CD4-positive, alpha-beta T cell treated with Interleukin-17A for 1 hour (primary cell): ENCODE data around the gene NANS.
"Not testable (repeated sequence)": the region's sequence is repeated elsewhere in the genome, so short reads cannot be mapped to it uniquely, and the experiment has no call there.

Experiments used
- DNase-seq: peaks from one replicate; pipeline ENCODE4 v3.0.0-alpha.2; 2020

Gene NANS

DNA sequence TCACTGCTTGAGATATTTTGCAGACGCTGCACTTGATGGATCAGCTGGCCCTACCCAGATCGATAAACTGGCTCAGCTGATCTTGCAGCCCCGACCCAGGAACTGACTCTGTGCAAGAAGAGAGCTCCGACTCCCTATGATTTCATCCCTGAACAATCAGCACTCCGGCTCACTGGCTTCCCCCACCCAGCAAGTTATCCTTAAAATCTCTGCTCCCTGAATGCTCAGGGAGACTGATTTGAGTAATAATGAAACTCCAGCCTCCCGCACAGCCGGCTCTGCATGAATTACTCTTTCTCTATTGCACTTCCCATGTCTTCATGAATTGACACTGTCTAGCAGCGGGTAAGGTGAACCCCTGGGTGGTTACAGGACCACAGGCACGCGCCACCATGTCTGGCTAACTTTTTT lies 16.9 kb upstream of the NANS start:
- DNase-seq: no peak

DNA sequence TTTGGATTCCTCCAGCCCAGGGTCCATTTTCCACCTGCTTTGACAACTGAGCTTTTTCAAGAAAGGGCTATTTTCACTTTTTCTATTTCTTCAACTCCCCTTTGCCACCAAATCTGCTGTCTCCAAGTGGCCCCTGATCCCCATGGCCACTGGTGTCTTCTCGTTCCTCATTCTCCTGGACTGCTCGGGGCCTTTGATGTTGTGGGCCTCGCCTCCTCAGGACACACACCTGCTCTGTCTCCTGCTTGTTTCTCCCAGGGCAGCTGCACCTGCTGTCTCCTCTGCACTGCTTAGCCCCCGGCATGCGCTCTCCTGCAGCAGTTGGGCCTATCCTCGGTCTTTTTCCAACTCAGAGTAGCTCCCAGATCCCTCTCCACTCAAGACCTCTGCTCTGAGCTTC lies 16.3 kb upstream of the NANS start:
- no peak for DNase-seq

DNA sequence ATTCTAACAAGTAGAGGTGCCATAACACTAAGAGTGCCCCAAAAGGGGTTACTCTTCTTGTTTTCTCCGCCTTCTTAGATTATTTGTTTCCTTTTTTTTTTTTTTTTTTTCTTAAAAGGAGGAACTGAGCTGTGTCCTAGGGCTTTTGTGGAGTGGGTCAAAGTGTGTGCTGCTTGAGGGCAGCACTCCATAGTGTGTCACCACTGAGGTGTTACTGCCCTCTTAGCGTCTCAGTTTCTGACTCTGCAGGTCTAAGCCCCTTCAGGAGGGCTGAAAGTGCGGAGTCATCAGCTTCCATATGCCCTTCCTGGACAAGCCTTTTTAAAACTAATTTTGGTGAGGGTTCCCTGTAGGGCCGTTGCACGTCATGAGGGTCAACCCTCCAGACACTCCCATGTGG lies 12.6 kb upstream of the NANS start:
- no peak for DNase-seq

DNA sequence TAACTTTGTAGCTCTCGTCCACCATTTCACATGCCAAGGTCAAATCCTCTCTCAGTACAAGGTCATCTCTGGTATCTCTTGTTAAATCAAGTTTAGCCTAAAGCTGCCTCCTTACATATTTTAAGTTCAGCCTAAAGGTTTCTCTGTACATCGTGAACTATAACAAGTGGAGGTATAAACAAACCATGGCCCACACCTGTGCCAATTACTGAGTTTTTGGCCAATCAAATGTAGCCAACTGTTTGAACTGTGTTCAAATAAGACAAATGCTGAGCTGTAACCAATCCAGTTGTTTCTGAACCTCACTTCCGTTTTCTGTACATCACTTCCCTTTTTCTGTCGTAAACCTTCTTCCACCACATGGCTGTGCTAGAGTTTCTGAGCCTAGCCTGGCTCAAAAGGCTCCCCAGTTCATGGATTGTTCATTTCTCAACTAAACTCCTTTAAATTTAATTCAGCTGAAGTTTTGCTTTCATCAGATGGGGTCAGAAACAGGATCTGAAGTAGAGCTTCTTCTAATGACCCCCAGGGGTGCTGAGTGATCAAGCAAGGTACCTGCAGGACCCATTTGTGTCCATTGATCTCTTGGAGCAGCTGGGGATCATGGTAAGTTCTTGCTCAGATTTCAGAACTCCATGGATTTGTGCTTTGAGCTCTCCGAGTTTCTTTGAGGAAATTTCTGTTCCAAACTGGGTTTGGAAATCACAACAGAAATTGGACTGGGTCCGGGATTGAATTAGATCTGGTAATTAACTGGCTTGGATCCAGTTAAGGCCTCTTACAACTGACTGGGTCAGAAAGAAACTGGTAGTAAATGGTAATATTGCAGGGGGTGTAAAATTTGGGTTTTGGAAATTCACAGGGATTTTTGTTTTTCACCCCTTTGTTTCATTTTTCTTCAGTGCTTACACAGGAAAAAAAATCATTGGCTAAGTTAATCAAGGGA lies 11.0 kb upstream of the NANS start:
- peak; percentile 86 for DNase-seq

DNA sequence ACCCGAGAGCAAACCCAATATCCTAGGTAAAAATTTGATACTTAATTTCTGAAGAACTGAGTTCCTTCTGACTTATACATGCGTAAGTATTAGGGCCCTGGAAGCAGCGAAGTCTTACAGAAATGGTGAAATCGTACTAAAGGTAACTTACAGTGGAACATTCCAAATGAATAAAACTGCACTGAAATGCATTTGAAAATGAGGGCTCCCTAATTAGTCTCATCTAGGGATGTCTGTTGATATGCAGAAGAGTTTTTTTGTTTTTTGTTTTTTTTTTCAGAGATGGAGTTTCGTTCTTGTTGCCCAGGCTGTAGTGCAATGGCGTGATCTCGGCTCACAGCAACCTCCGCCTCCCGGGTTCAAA lies 10.4 kb upstream of the NANS start:
- no peak for DNase-seq

DNA sequence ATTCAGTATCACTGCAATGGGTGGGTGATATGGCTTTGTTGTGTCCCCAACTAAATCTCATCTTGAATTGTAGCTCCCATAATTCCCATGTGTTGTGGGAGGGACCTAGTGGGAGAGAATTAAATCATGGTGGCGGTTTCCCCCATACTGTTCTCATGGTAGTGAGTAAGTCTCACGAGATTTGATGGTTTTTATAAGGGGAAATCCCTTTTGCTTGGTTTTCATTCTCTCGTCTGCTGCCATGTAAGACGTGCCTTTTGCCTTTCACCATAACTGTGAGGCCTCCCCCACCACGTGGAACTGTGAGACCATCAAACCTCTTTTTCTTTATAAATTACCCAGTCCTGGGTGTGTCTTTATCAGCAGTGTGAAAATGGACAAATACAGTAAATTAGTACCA lies 9.5 kb upstream of the NANS start:
- no peak for DNase-seq

DNA sequence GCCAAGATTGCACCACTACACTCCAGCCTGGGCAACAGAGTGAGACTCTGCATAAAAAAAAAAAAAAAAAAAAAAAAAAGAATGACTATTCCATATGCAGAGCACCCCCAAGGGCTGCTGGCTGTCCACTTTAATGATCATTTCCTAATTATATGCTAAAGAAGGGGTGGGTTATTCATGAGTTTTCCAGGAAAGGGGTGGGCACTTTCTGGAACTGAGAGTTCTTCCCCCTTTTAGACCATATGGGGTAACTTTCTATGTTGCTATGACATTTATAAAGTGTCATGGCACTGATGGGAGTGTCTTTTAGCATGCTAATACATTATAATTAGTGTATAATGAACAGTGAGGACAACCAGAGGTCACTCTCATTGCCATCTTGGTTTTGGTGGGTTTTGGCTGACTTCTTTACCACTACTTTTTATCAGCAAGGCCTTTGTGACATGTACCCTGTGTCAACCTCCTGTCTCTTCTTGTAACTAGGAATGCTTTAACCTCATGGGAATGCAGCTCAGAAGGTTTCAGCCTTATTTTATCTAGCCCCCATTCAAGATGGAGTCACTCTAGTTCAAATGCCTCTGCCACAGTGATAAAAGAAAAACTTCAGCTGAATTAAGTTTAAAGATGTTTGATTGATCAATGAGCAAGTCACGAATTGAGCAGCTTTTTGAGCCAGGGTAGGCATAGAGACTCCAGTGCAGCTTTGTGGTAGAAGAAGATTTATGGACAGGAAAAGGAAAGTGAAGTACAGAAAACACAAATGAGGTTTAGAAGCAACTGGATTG lies 7.1 kb upstream of the NANS start:
- DNase-seq: no peak

DNA sequence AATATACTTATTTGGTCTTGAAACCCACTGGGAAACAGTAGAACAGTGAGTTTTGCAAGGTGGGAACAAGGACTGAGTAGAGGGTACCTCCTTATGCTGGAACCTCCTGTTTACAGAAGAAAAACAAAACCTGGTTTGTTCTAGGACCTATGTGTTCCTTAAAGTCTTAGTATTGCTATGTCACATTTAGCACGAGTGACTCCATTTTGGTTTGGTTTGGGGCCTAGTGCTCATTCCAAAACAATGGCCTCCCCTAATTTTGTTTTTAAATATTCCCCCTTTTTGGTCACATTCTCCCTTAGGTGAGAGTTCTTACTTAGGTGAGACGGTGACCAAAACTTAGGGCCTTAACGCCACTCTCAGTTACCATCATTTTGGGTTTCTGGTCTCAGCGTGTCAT lies 6.2 kb upstream of the NANS start:
- DNase-seq: no peak

DNA sequence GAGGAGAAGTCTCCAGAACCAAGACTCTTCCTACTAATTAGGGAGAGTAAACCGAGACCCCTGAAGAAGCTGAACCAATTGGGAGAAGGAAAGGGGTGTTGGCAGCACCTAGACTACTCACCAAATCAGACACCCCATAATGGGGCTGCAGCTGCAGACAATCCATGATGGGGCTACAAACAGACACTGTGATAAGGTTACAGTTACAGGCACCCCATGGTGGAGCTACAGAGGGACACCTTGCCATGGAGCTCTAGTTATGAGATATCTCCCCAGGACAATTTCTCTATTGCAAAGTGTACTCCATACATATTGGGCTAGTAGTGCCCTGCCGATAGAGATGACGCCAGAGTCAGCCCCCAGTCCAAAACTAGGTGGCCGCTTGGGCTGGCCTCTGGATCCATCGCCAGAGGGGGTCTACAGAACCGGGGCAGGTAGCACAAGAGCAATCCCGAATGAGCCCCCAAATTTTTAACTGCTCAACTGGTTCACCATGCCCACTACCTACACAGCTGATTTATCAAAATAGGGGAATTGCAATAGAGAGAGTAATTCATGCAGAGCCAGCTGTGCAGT lies 2.1 kb upstream of the NANS start:
- no peak for DNase-seq

DNA sequence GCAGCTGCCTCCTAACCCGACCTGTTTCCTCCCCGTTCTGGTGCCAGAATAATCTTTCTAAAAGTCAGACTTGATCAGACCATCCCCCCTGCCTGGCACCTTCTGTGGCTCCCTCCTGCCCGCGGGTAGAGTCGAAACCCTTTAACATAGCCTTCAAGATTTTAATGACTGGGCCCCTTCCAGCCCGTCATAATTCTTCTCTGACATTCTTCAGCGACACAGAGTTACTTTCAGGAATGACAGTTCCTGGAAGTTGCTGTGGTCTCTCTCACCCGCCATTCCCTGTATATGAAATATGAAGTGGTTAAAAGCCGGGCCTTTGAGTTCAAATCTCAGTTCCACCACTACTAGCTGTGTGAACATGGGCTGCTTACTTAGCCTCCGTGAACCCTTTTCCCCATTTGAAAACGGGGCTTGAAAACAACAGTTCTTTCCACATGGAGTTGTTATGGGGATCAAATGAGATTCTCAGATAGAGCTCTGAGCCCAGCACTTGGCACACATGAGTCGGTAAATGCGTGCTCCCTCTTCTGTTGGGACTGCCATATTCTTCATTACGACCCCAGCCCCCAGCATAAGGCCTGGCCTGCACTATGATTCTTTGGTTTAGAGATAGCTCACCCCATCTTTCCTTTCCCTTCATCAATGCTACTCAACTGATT lies 737 bp downstream of the NANS start:
- DNase-seq: no peak

DNA sequence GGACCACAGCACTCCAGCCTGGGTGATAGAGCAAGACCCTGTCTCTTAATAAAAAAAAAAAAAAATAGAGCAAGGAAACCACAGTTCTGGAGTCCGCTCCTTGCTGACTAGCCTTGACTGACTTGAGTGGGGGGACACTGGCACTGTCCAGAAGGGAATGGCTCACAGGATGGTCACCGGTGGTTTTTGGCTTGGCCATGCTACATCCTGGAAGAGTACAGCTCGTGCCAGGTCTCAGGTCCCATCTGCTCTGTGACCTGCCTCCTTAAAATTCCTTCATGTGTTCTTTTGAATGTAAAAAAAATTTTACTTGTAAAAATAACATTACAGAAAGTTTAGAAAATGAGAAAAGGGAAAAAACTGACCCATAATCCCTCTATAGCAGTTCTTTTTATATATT lies 5.6 kb downstream of the NANS start:
- DNase-seq: no peak

DNA sequence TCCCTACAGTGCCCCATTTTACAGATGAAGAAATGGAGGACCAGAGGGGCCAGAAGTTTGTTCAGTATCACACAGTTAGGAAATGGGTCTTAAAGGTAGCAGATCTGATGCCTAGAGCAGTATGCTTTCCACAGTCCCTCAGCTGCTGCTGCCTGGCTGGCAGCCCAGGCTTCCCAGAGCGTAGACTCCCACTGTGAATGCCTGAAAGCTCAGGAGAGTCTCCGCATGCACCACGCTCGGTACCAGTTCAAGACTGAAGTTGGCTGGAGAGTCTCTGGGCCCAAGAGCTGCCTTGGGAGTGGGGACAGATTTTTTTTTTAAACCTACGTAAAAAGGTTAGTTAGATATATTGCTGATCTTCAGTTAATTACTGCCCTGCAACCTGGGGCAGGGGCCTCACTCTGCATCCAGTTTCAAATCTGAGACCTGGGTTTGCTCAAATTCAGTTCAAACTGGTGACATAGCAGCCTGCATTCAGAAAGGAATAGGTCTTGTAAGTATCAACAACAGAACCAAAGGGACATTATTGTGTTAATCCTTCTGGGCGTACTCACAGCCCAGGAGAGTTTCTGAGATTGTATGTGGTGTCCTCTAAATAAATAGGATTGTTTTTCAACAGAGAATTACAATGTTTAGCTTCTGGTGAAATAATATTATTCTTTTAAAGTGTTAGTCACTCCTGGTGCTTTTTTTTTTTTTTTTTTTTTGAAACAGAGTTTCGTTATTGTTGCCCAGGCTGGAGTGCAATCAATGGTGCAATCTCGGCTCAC lies 8.3 kb downstream of the NANS start:
- DNase-seq: no peak

DNA sequence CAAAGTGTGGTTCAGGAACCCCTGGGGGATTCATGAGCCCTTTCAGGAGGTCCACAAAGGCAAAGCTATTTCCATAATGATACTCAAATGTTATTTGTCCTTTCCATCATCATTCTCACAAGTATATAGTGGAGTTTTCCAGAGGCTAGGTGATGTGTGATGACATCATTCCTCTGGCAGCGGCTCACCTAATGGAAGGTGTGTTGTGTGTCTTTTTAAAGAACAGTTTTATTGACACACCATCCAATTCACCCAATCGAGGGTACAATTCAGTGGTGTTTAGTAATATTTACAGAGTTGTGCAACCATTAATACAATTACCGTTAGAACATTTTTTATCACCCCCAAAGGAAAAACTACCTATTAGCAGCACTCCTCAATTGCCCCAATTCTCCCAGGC lies 9.7 kb downstream of the NANS start:
- DNase-seq: no peak

DNA sequence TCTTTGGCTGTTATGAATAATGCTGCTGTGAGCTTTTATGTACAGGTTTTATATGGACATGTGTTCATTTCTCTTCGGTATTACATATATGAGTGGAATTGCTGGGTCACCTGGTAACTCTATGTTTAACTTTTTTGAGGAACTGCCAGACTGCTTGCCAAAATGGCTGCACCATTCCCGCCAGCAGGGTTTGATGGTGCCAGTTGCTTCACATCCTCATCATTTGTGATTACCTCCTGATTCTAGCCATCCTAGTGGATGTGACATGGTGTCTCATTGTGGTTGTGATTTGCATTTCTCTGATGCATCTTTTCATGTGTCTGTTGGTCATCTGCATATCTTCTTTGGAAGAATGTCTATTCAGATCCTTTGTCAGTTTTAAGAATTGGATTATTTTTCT lies 10.7 kb downstream of the NANS start:
- no peak for DNase-seq

DNA sequence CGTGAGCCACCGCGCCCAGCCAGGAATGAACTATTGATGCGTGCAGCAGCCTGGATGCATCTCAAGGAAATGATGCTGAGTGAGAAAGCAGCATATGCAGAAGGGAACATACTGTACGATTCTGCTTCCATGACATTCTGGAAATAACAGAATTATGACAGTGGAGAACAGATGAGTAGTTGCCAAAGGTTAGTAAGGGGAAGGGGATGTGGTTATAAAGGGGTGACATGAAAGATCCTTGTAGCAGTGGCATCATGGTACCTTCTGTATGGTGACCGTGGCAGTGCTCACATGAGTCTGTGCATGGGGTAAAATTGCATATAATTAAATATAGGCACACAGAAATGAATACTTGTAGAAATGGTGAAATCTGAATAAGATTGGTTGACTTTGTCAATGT lies 13.0 kb downstream of the NANS start:
- no peak for DNase-seq

DNA sequence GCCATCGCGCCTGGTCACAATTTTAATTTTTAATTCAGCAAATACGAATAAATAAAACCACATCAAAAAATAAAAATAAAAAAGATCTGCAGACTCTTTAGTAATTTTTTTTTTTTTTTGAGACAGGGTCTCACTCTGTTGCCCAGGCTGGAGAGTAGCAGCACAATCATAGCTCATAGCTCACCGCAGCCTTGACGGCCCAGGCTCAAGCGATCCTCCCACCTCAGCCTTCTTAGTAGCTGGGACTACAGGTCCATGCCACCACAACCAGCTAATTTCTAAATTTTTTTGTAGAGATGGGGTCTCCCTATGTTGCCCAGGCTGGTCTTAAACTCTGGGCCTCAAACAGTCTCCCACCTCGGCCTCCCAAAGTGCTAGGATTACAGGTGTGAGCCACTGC lies 14.2 kb downstream of the NANS start:
- no peak for DNase-seq

DNA sequence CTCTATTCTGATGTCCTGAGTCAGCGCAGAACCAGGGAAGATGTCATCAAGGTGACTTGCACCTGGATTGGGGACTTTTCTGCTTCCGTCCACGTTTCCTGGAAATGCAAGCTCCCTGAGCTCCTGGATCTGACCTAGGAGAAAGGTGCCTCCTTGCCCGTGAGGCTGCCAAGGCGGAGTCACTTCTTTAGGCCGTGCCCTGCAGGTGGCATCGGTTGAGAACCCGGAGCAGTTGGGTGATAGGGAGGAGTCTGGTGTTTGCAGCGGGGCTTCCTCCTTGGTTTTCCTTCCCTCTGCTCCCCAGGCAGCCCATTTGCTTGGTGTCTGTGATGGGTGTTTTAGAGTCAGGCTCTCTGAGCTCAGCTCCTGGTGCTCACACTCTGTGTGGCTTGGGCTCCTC lies 15.2 kb downstream of the NANS start:
- DNase-seq: no peak

DNA sequence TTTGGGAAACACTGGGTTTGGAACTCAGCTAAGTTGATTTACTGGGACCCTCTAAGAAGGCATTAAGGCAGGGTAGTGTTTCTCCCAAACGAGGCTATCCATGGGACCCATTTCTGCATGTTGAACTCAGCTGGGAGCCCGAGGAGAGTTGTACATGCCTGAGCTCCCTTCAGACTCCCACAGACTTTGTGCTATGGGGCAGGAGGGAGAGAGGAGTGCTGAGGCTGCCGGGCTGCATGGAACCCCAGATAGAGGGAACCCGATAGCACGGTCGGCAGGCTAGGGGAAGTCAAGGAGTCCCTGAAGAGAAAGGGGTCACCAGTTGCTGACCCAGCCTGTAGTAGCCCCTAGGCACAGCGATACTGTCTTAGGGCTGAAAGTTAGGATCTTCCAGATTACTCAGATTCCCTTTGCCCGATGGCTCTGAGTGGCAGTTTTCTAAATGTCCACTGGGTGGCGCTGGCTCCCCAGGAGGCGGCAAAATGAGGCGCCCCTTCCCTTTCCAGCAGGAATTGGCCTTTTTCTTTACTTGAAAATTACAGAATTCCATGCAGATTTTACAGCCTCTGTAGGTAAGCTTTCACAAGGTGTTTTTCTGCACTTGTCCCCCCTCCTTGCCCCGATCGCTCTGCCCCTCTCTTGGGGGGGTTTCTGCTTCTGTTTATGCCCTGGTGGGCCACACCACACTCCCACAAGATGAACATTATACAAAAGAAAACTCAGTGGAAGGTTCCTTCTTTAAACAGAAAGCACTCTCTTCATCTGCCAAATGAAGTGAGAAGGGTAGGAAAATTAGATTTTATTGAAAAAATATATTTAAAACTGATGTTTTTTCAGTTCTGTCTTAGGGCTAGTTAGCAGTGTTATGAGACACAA lies 17.8 kb downstream of the NANS start:
- peak; percentile 75 for DNase-seq

DNA sequence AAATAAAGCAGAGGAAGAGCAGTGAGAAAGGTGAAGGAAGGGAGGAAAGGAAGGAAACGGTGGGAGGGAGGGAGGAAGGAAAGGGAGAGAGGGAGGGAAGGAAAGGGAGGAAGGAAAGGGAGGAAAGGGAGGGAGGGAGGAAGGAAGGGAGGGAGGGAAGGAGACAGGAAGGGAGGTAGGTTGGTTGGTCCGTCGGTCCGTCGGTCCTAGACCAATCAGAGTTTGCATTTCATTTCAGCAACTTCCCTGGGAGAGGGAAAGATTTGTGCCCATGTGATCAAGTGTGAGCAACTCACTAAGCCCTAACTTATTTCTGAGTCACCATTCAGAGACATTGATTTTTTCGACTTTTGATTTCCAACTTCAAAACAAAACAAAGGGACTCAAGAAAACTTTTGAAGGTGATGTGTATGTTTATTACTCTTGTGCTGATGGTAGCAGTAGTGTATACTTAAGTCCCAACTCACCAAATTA lies 18.8 kb downstream of the NANS start:
- DNase-seq: peak; percentile 57

DNA sequence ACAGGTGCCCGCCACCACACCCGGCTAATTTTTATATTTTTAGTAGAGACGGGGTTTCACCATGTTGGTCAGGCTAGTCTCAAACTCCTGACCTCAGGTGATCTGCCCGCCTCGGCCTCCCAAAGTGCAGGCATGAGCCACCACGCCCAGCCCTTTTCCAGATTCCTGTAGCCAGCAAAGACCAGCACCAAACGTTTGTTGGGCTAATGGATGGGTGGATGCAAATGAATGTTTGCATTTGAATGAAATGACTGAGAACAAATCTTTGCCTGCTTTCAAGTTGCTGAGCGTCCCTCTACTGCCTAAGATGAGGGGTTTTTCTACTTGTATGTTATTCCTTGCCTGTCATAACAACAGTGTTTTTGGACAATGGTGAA lies 20.0 kb downstream of the NANS start:
- DNase-seq: not testable (repeated sequence)

DNA sequence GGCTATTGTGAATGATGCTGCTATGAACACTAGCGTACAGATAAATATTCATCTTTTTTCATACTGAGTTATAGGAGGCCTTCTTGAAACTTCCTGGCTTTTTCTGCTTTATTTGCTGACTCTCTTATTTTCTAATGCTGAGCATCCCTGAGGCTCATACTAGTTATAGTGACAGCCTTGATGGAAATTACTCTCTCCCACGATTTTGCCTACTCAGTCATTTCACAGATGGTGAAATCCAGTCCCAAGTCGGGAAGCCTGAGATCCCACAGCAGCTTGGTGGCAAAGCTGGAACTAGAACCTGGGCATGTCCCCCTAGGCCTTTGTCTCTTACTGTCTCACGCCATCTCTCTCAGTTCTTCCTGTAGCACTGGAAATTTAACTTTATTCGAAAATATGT lies 22.4 kb downstream of the NANS start:
- DNase-seq: no peak

DNA sequence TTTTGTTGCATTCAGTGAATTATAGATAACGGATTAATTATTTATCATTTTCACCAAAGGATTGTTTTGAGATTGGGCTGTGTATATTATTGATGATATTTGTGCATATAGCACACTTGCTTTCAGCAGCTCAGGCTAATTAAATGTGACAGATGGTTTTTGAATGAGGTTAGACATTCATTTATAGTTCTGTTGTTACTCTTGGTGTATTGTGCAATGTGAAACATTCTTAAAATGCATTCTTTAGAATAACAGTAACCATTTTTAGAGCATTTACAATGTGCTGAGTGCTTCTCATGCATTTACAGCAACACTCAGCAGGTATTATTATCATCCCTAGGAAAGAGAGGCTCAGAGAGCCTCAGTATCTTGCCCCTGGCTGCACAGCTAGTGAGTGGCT lies 23.8 kb downstream of the NANS start:
- no peak for DNase-seq
